H1 (cell line): ENCODE results near the gene KLK10. TPM values are rescaled to one million over a fixed set of nuclear protein-coding genes. Genes with fewer than 3 reads are reported as not detected.

Experiments
- CTCF ChIA-PET: fragments of 300-600 bp; sonication (Branson Sonifier 250); formaldehyde crosslinking; loops from one replicate; lab custom pipeline; 2021; ENCODE audit not compliant: partially characterized antibody; lab: Charles Lee
- POLR2A ChIA-PET: fragments of 300-600 bp; sonication (Branson Sonifier 250); formaldehyde crosslinking; loops from one replicate; lab custom pipeline; 2021; ENCODE audit warnings: inconsistent platforms; ENCODE audit not compliant: partially characterized antibody; lab: Charles Lee
- DNase-seq, 2 experiments: peaks; one replicate each; pipeline versions ENCODE4 v3.0.0 to v3.0.0-alpha.2; 2010 to 2022; ENCODE audit warnings: low spot score in 2 of 2, low read depth in 1 of 2, mixed read lengths in 1 of 2
- FAIRE-seq: peaks from 2 replicates; lab custom pipeline; 2011; peaks lifted over from hg19 to GRCh38; lab: Jason Lieb, UNC
- H2AFZ ChIP-seq: 2 replicates; pipeline ENCODE4 v1.8.1; 2012; ENCODE audit warnings: low read length, inconsistent platforms
- H2AK5ac ChIP-seq: 2 replicates; pipeline ENCODE4 v1.6.1; 2013; ENCODE audit warnings: low read depth, low read length
- H2BK120ac ChIP-seq: replicated peaks from 2 replicates; pipeline ENCODE3; 2013; ENCODE audit warnings: low read depth, low read length, inconsistent platforms
- H2BK12ac ChIP-seq: 2 replicates; pipeline ENCODE4 v1.6.1; 2013; ENCODE audit warnings: low read depth, low read length
- H2BK15ac ChIP-seq: 2 replicates; pipeline ENCODE4 v1.6.1; 2013; ENCODE audit warnings: low read length
- H2BK20ac ChIP-seq: 2 replicates; pipeline ENCODE4 v1.6.1; 2013; ENCODE audit warnings: low read length
- H2BK5ac ChIP-seq: 2 replicates; pipeline ENCODE4 v1.6.1; 2013; ENCODE audit warnings: low read depth, low read length
- H3K14ac ChIP-seq: 2 replicates; pipeline ENCODE4 v1.6.1; 2013; ENCODE audit warnings: inconsistent platforms; ENCODE audit not compliant: insufficient read length
- H3K18ac ChIP-seq: 2 replicates; pipeline ENCODE4 v1.6.1; 2013; ENCODE audit warnings: low read length; ENCODE audit errors: extremely low read depth
- H3K23ac ChIP-seq: 2 replicates; pipeline ENCODE4 v1.6.1; 2013; ENCODE audit warnings: inconsistent platforms; ENCODE audit not compliant: insufficient read length
- H3K23me2 ChIP-seq: 2 replicates; pipeline ENCODE4 v1.6.1; 2013; ENCODE audit warnings: low read depth, low read length
- H3K27ac ChIP-seq: 2 replicates; pipeline ENCODE4 v1.6.1; 2011; ENCODE audit warnings: low read depth, low read length, inconsistent platforms
- H3K27me3 ChIP-seq, 4 experiments: replicated peaks in 1 of 4; 1 replicate in 1 of 4; 2 replicates in 3 of 4; pipeline versions ENCODE4 v1.6.1 to v1.8.1; 2011 to 2013; ENCODE audit warnings: low read length in 3 of 4, mild to moderate bottlenecking in 3 of 4, inconsistent platforms in 2 of 4, mixed read lengths in 2 of 4, moderate library complexity in 1 of 4; ENCODE audit not compliant: control insufficient read depth in 3 of 4, insufficient read depth in 3 of 4; ENCODE audit errors: extremely low read depth in 1 of 4
- H3K36me3 ChIP-seq, 4 experiments: 2 replicates each; pipeline versions ENCODE4 v1.6.1 to v1.8.1; 2011 to 2013; ENCODE audit warnings: mild to moderate bottlenecking in 4 of 4, low read length in 3 of 4, moderate library complexity in 2 of 4, control low read depth in 1 of 4, inconsistent platforms in 1 of 4; ENCODE audit not compliant: insufficient read depth in 4 of 4, control insufficient read depth in 2 of 4
- H3K4ac ChIP-seq: replicated peaks from 2 replicates; pipeline ENCODE3; 2013; ENCODE audit warnings: low read length, low read depth, mixed read lengths, inconsistent platforms; ENCODE audit not compliant: insufficient read length
- H3K4me1 ChIP-seq, 4 experiments: replicated peaks in 1 of 4; 1 replicate in 1 of 4; 2 replicates in 3 of 4; pipeline versions ENCODE4 v1.6.1 to v1.8.1; 2011 to 2013; ENCODE audit warnings: low read length in 3 of 4, inconsistent platforms in 2 of 4, mixed read lengths in 1 of 4; ENCODE audit not compliant: insufficient read depth in 4 of 4, control insufficient read depth in 3 of 4
- H3K4me2 ChIP-seq, 2 experiments: 2 replicates each; pipeline versions ENCODE4 v1.6.1 to v1.8.1; 2011 to 2013; ENCODE audit warnings: low read depth in 2 of 2, low read length in 2 of 2, control low read depth in 1 of 2, inconsistent platforms in 1 of 2, mild to moderate bottlenecking in 1 of 2; ENCODE audit not compliant: insufficient read depth in 1 of 2
- H3K4me3 ChIP-seq, 4 experiments: fragments of 200-600, 300-600 bp in 1 of 4; sonication (generic), shearing (Covaris generic), sonication (Bioruptor Twin) in 1 of 4; 2 replicates each; pipeline versions ENCODE4 v1.5.1 to v1.8.1; 2011 to 2016; ENCODE audit warnings: low read length in 4 of 4, low read depth in 3 of 4, control low read depth in 2 of 4, inconsistent platforms in 2 of 4, mild to moderate bottlenecking in 2 of 4, mixed read lengths in 1 of 4, moderate library complexity in 1 of 4; ENCODE audit not compliant: insufficient read depth in 2 of 4; ENCODE audit errors: extremely low read depth in 1 of 4
- H3K56ac ChIP-seq: replicated peaks from 2 replicates; pipeline ENCODE3; 2013; ENCODE audit warnings: low read depth, mild to moderate bottlenecking, mixed read lengths, low read length, inconsistent platforms; ENCODE audit not compliant: insufficient read length
- H3K79me1 ChIP-seq: 2 replicates; pipeline ENCODE4 v1.6.1; 2013; ENCODE audit warnings: low read depth, low read length, control low read depth
- H3K79me2 ChIP-seq, 2 experiments: 2 replicates each; pipeline versions ENCODE4 v1.6.1 to v1.8.1; 2012 to 2013; ENCODE audit warnings: low read length in 2 of 2, mild to moderate bottlenecking in 2 of 2, inconsistent platforms in 1 of 2; ENCODE audit not compliant: insufficient read depth in 2 of 2, control insufficient read depth in 1 of 2
- H3K9ac ChIP-seq, 4 experiments: replicated peaks in 1 of 4; 1 replicate in 1 of 4; 2 replicates in 3 of 4; pipeline versions ENCODE4 v1.6.1 to v1.8.1; 2011 to 2013; ENCODE audit warnings: low read depth in 3 of 4, low read length in 3 of 4, control low read depth in 2 of 4, mild to moderate bottlenecking in 2 of 4, moderate library complexity in 2 of 4, inconsistent platforms in 1 of 4; ENCODE audit errors: extremely low read depth in 1 of 4
- H3K9me3 ChIP-seq, 2 experiments: 2 replicates each; pipeline versions ENCODE4 v1.6.1 to v1.8.1; 2012 to 2013; ENCODE audit warnings: mild to moderate bottlenecking in 2 of 2, moderate library complexity in 2 of 2, control low read depth in 1 of 2, inconsistent platforms in 1 of 2, low read depth in 1 of 2, low read length in 1 of 2, mixed read lengths in 1 of 2; ENCODE audit not compliant: insufficient read depth in 2 of 2
- H4K20me1 ChIP-seq, 2 experiments: replicated peaks in 1 of 2; 2 replicates each; pipeline versions ENCODE3 to v1.8.1; 2011 to 2013; ENCODE audit warnings: inconsistent platforms in 2 of 2, low read length in 2 of 2, mild to moderate bottlenecking in 1 of 2; ENCODE audit not compliant: insufficient read depth in 2 of 2, control insufficient read depth in 1 of 2
- H4K5ac ChIP-seq: 2 replicates; pipeline ENCODE4 v1.6.1; 2013; ENCODE audit warnings: low read length, low read depth, mixed read lengths, inconsistent platforms; ENCODE audit not compliant: insufficient read length
- H4K8ac ChIP-seq: 2 replicates; pipeline ENCODE4 v1.8.0; 2013; ENCODE audit warnings: mild to moderate bottlenecking, moderate library complexity, low read length, inconsistent platforms; ENCODE audit not compliant: insufficient read depth; ENCODE audit errors: extremely low read depth
- H4K91ac ChIP-seq: replicated peaks from 2 replicates; pipeline ENCODE3; 2013; ENCODE audit warnings: low read length, mixed read lengths, inconsistent platforms; ENCODE audit not compliant: insufficient read length
- ASH2L ChIP-seq: fragments of 200-600, 300-600 bp; sonication (generic); IDR thresholded peaks from one replicate; pipeline ENCODE4 v1.7.1; 2017; ENCODE audit warnings: low read length
- BACH1 ChIP-seq: IDR thresholded peaks from 2 replicates; pipeline ENCODE4 v1.6.1; 2012; ENCODE audit warnings: low read length, improper control_type of control experiment
- BCL11A ChIP-seq, 2 experiments: IDR thresholded peaks; one replicate each; pipeline ENCODE4 v1.6.1; 2011; ENCODE audit warnings: low read depth in 2 of 2, low read length in 2 of 2, mild to moderate bottlenecking in 2 of 2
- CBX5 ChIP-seq: fragments of 300-800, 300-1000 bp; sonication (generic); IDR thresholded peaks from 2 replicates; pipeline ENCODE4 v1.7.1; 2016; ENCODE audit warnings: antibody characterized with exemption, low read length, low read depth
- CEBPB ChIP-seq: IDR thresholded peaks from 2 replicates; pipeline ENCODE4 v1.6.1; 2012; ENCODE audit warnings: low read depth, low read length
- CHD1 ChIP-seq: IDR thresholded peaks from 2 replicates; pipeline ENCODE4 v1.6.1; 2012; ENCODE audit warnings: low read depth, low read length, improper control_type of control experiment
- CHD2 ChIP-seq: IDR thresholded peaks from 2 replicates; pipeline ENCODE4 v1.6.1; 2012; ENCODE audit warnings: low read length, improper control_type of control experiment
- NANOG ChIP-seq: IDR thresholded peaks from 2 replicates; pipeline ENCODE4 v1.6.1; 2011; ENCODE audit warnings: low read length, low read depth, mild to moderate bottlenecking, inconsistent platforms; ENCODE audit not compliant: insufficient read depth, poor library complexity, severe bottlenecking
- RNF2 ChIP-seq: fragments of 200-900, 300-1000 bp; sonication (generic); IDR thresholded peaks from 2 replicates; pipeline ENCODE4 v1.7.1; 2016; ENCODE audit warnings: borderline replicate concordance, low read depth, mild to moderate bottlenecking, antibody characterized with exemption, low read length; ENCODE audit not compliant: poor library complexity, severe bottlenecking; ENCODE audit errors: missing control alignments
- SAP30 ChIP-seq: fragments of 300-600 bp; sonication (generic); IDR thresholded peaks from 2 replicates; pipeline ENCODE4 v1.7.1; 2012; ENCODE audit warnings: low read length, moderate library complexity, mild to moderate bottlenecking, inconsistent platforms; ENCODE audit not compliant: insufficient read depth, insufficient replicate concordance
- SP4 ChIP-seq: IDR thresholded peaks from 2 replicates; pipeline ENCODE4 v1.6.1; 2012; ENCODE audit warnings: low read length, inconsistent platforms
- TEAD4 ChIP-seq: IDR thresholded peaks from 2 replicates; pipeline ENCODE4 v1.6.1; 2012; ENCODE audit warnings: low read depth, low read length, inconsistent platforms, mixed read lengths
- WGBS, 2 experiments: shearing (Covaris generic) in 1 of 2; methylation state at CpG; one replicate each; pipeline versions ENCODE4 v1.1.6 to v1.1.7; 2013 to 2015; ENCODE audit warnings: low lambda C conversion rate in 2 of 2, mixed read lengths in 2 of 2, inconsistent platforms in 1 of 2, low coverage in 1 of 2, missing lambda C conversion rate in 1 of 2; ENCODE audit not compliant: insufficient replicate concordance in 2 of 2, insufficient coverage in 1 of 2, insufficient read length in 1 of 2; ENCODE audit errors: extremely low coverage in 1 of 2, missing lambda C conversion rate in 1 of 2; 5-methylcytosine and 5-hydroxymethylcytosine counted together
- polyA plus RNA-seq, 7 experiments: library from polyadenylated mRNA; depleted of rRNA in 3 of 7; stranded (reverse) in 5 of 7; unstranded in 2 of 7; fragments of >200 nt in 5 of 7; fragments of 200-250 nt in 2 of 7; gene quantifications; 1 replicate in 5 of 7; 2 replicates in 1 of 7; 4 replicates in 1 of 7; pipeline versions ENCODE4 v1.2.1 to v1.2.3, GENCODE V29; 2011 to 2013; ENCODE audit warnings: missing spikeins in 2 of 7, mixed read lengths in 2 of 7
- total RNA-seq: library from RNA; stranded (reverse); fragmentation: NEBNext Ultra II Directional; extraction: Animal tissue kit (Norgen Biotek cat#: 25700); gene quantifications from 2 replicates; pipeline ENCODE4 v1.2.1, GENCODE V29; 2021

The KLK10 gene
- total and polyA plus RNA-seq, 2 of the 8 experiments (the other 6 are each of a cell fraction or from before 2014, with no cell fraction given) = 4.8 to 9.7 TPM

GRCh38 chr19:50982186-50982585, 37.3 kb downstream of the KLK10 start:
- no peaks in the 10 kb centered on the region for H3K79me1 ChIP-seq
- H2AK5ac ChIP-seq = no peak overlapping the region
- H3K9me3 ChIP-seq = no peaks in the 10 kb centered on the region
- H4K8ac ChIP-seq = no peak overlapping the region
- H3K79me2 ChIP-seq = no peaks in the 10 kb centered on the region
- H3K23me2 ChIP-seq = peaks cover 2% of the 10 kb centered on the region; the same call in 1 of the 2 replicates
- H4K20me1 ChIP-seq = no peaks in the 10 kb centered on the region
- ChIA-PET CTCF (interaction anchor here (1.1 to 1.2 kb wide), 3 partner anchors 34 to 61 kb away, joined by 3 to 5 read pairs (median 3); no protein-coding TSS in a partner anchor), POLR2A (interaction anchor here (1.0 kb wide), 1 partner anchor 8 kb away, joined by 3 read pairs; no protein-coding TSS in a partner anchor)
- H2BK15ac ChIP-seq = no peak overlapping the region
- no peak overlapping the region for H2BK120ac ChIP-seq
- no peak overlapping the region for H3K56ac ChIP-seq
- FAIRE-seq (no peak), DNase-seq (no peak)
- H3K36me3 ChIP-seq = peaks cover 0 to 1% (median 0%) of the 10 kb centered on the region in 4 experiments; a peak in 2 of 8 replicates
- WGBS, 2 experiments = 79% methylated on average over 2 of the region's 4 CpGs; no CpG with 5 or more reads in 1 of the 2 experiments
- no peak overlapping the region for H3K4me3 ChIP-seq
- no peak overlapping the region for H2BK12ac ChIP-seq
- H2BK5ac ChIP-seq = no peak overlapping the region; the same call in 1 of the 2 replicates
- H3K27ac ChIP-seq = no peak overlapping the region
- H4K5ac ChIP-seq = no peak overlapping the region
- H3K14ac ChIP-seq = no peak overlapping the region
- H2BK20ac ChIP-seq = no peak overlapping the region
- no peak overlapping the region for H3K4me2 ChIP-seq
- no peak overlapping the region for H2AFZ ChIP-seq
- peaks cover 0 to 23% (median 12%) of the 10 kb centered on the region in 4 experiments; a peak in 5 of 7 replicates for H3K4me1 ChIP-seq
- no peak overlapping the region for H3K9ac ChIP-seq
- no peak overlapping the region for H3K4ac ChIP-seq
- H3K23ac ChIP-seq = no peak overlapping the region
- H4K91ac ChIP-seq = no peak overlapping the region
- H3K18ac ChIP-seq = no peak overlapping the region
- peaks cover 0 to 6% (median 1%) of the 10 kb centered on the region in 4 experiments; a peak in 3 of 7 replicates for H3K27me3 ChIP-seq
- TF ChIP-seq TEAD4 (no peak), CHD1 (no peak), NANOG (no peak), SAP30 (no peak), ASH2L (no peak), BCL11A (IDR thresholded peaks at IDR 0.05; ENCODE audit: low read depth in 2 of 2, low read length in 2 of 2) (no peak), CBX5 (no peak), CHD2 (no peak), CEBPB (no peak), RNF2 (no peak), SP4 (no peak), BACH1 (no peak)
